Thymus (tissue), 11 donors: ENCODE results near the gene TIMM21. TPM values are rescaled to one million over a fixed set of nuclear protein-coding genes. Genes with fewer than 3 reads are reported as not detected.

ENCODE experiments used
- DNase-seq, 9 donors: peaks; one replicate each; pipeline ENCODE4 v3.0.0-alpha.2; 2013; ENCODE audit warnings: low spot score in 9 of 9, low read depth in 6 of 9, missing footprints in 1 of 9
- H3K27ac ChIP-seq, 2 donors: one replicate each; pipeline ENCODE4 v1.5.1; 2013; ENCODE audit warnings: control low read depth in 1 of 2, low read depth in 1 of 2, low read length in 1 of 2, mild to moderate bottlenecking in 1 of 2, moderate library complexity in 1 of 2
- H3K27me3 ChIP-seq, 2 donors: one replicate each; pipeline ENCODE4 v1.5.1; 2013; ENCODE audit warnings: low read length in 1 of 2; ENCODE audit not compliant: control insufficient read depth in 2 of 2, insufficient read depth in 1 of 2
- H3K36me3 ChIP-seq, 2 donors: one replicate each; pipeline ENCODE4 v1.5.1; 2013; ENCODE audit warnings: low read length in 1 of 2, mild to moderate bottlenecking in 1 of 2, moderate library complexity in 1 of 2; ENCODE audit not compliant: control insufficient read depth in 2 of 2, insufficient read depth in 2 of 2
- H3K4me1 ChIP-seq, 2 donors: one replicate each; pipeline ENCODE4 v1.5.1; 2013; ENCODE audit warnings: low read length in 2 of 2; ENCODE audit not compliant: control insufficient read depth in 2 of 2, insufficient read depth in 2 of 2
- H3K4me3 ChIP-seq, 2 donors: one replicate each; pipeline ENCODE4 v1.5.1; 2013; ENCODE audit warnings: low read length in 2 of 2, control low read depth in 1 of 2, mild to moderate bottlenecking in 1 of 2
- H3K9me3 ChIP-seq, 2 donors: one replicate each; pipeline ENCODE4 v1.5.1; 2013; ENCODE audit warnings: low read length in 1 of 2, mild to moderate bottlenecking in 1 of 2; ENCODE audit not compliant: control insufficient read depth in 2 of 2, insufficient read depth in 1 of 2
- WGBS: extraction: QIAGEN DNeasy Blood & Tissue Kit; methylation state at CpG from one replicate; pipeline ENCODE4 v1.1.7; 2013; 5-methylcytosine and 5-hydroxymethylcytosine counted together
- polyA plus RNA-seq: library from polyadenylated mRNA; stranded (reverse); fragments of 200-250 nt; gene quantifications from one replicate; pipeline ENCODE4 v1.2.3, GENCODE V29; 2013
- total RNA-seq: library from RNA; stranded (reverse); fragments of 120-200 nt; gene quantifications from one replicate; pipeline ENCODE4 v1.2.4, GENCODE V29; 2013
- donor health status: healthy.

TIMM21 gene
- total and polyA plus RNA-seq, 2 donors = 19.7 to 34.5 TPM

- Histone ChIP-seq H3K4me1 (no peaks in the 10 kb centered on the region), H3K9me3 (no peaks in the 10 kb centered on the region), H3K4me3 (no peak overlapping the region), H3K27me3 (peaks cover 0 to 4% of the 10 kb centered on the region in 2 donors), H3K36me3 (no peaks in the 10 kb centered on the region), H3K27ac (no peak overlapping the region)
- DNase-seq = no peak
- 95% methylated on average over 3 of the region's 3 CpGs for WGBS
Observed at GRCh38 chr18:74186661-74187060, 38.3 kb downstream of the TIMM21 start.

GRCh38 chr18:74190086-74190485 is 41.8 kb downstream of the TIMM21 start:
- no peaks in the 10 kb centered on the region for H3K36me3 ChIP-seq
- no peaks in the 10 kb centered on the region for H3K9me3 ChIP-seq
- H3K27ac ChIP-seq = no peak overlapping the region
- no peaks in the 10 kb centered on the region for H3K4me1 ChIP-seq
- no peak for DNase-seq
- 85% methylated on average over 4 of the region's 4 CpGs for WGBS
- peaks cover 0 to 5% of the 10 kb centered on the region in 2 donors for H3K27me3 ChIP-seq
- no peak overlapping the region for H3K4me3 ChIP-seq

GRCh38 chr18:74191577-74191976 is 43.3 kb downstream of the TIMM21 start:
- Histone ChIP-seq H3K4me1 (no peaks in the 10 kb centered on the region), H3K27me3 (peaks cover 0 to 5% of the 10 kb centered on the region in 2 donors), H3K4me3 (no peak overlapping the region), H3K36me3 (no peaks in the 10 kb centered on the region), H3K27ac (no peak overlapping the region), H3K9me3 (no peaks in the 10 kb centered on the region)
- DNase-seq = no peak
- WGBS = 88% methylated on average over 14 of the region's 14 CpGs

- Histone ChIP-seq H3K4me1 (no peaks in the 10 kb centered on the region), H3K27me3 (peaks cover 0 to 5% of the 10 kb centered on the region in 2 donors), H3K4me3 (no peak overlapping the region), H3K27ac (no peak overlapping the region), H3K36me3 (no peaks in the 10 kb centered on the region), H3K9me3 (no peaks in the 10 kb centered on the region)
- DNase-seq = no peak
- 66% methylated on average over 3 of the region's 3 CpGs for WGBS
Observed at GRCh38 chr18:74194691-74195090, 46.4 kb downstream of the TIMM21 start.

- no peaks in the 10 kb centered on the region for H3K4me1 ChIP-seq
- H3K27me3 ChIP-seq = peaks cover 0 to 7% of the 10 kb centered on the region in 2 donors
- no peaks in the 10 kb centered on the region for H3K36me3 ChIP-seq
- peak; percentile 42 to 84 (median 72) for DNase-seq
- H3K9me3 ChIP-seq = no peaks in the 10 kb centered on the region
- H3K27ac ChIP-seq = peak overlapping the region in 1 of 2 donors; percentile 2
- WGBS = 7% methylated on average over 9 of the region's 9 CpGs
- peak overlapping the region in 1 of 2 donors; percentile 46 for H3K4me3 ChIP-seq
Observed at GRCh38 chr18:74196220-74197119, 48.1 kb downstream of the TIMM21 start.

- no peak overlapping the region for H3K4me3 ChIP-seq
- H3K27me3 ChIP-seq = peaks cover 0 to 7% of the 10 kb centered on the region in 2 donors
- 90% methylated on average over 11 of the region's 11 CpGs for WGBS
- no peak for DNase-seq
- H3K4me1 ChIP-seq = no peaks in the 10 kb centered on the region
- H3K9me3 ChIP-seq = no peaks in the 10 kb centered on the region
- no peaks in the 10 kb centered on the region for H3K36me3 ChIP-seq
- H3K27ac ChIP-seq = no peak overlapping the region
Observed at GRCh38 chr18:74197705-74198341, 49.5 kb downstream of the TIMM21 start.

- peaks cover 0 to 7% of the 10 kb centered on the region in 2 donors for H3K27me3 ChIP-seq
- H3K4me1 ChIP-seq = no peaks in the 10 kb centered on the region
- H3K36me3 ChIP-seq = no peaks in the 10 kb centered on the region
- no peak overlapping the region for H3K27ac ChIP-seq
- H3K9me3 ChIP-seq = no peaks in the 10 kb centered on the region
- no peak for DNase-seq
- WGBS = 96% methylated on average over 3 of the region's 3 CpGs
- H3K4me3 ChIP-seq = no peak overlapping the region
Observed at GRCh38 chr18:74198453-74198852, 50.1 kb downstream of the TIMM21 start.

GRCh38 chr18:74200780-74201179 is 52.5 kb downstream of the TIMM21 start:
- Histone ChIP-seq H3K9me3 (no peaks in the 10 kb centered on the region), H3K4me3 (no peak overlapping the region), H3K27ac (no peak overlapping the region), H3K36me3 (no peaks in the 10 kb centered on the region), H3K27me3 (peaks cover 0 to 3% of the 10 kb centered on the region in 2 donors), H3K4me1 (no peaks in the 10 kb centered on the region)
- no peak for DNase-seq
- WGBS = 78% methylated on average over 17 of the region's 17 CpGs

GRCh38 chr18:74203811-74204210 is 55.5 kb downstream of the TIMM21 start:
- no peak for DNase-seq
- no peak overlapping the region for H3K27ac ChIP-seq
- no peaks in the 10 kb centered on the region for H3K36me3 ChIP-seq
- no peak overlapping the region for H3K4me3 ChIP-seq
- H3K4me1 ChIP-seq = no peaks in the 10 kb centered on the region
- WGBS = 73% methylated on average over 7 of the region's 7 CpGs
- H3K9me3 ChIP-seq = no peaks in the 10 kb centered on the region
- peaks cover 0 to 3% of the 10 kb centered on the region in 2 donors for H3K27me3 ChIP-seq
